ENCODE results near the gene GIMAP1. TPM values are rescaled to one million over a fixed set of nuclear protein-coding genes. Genes with fewer than 3 reads are reported as not detected.

GIMAP1 gene
- polyA plus RNA-seq, 1 donor = 2.2 TPM

DNA sequence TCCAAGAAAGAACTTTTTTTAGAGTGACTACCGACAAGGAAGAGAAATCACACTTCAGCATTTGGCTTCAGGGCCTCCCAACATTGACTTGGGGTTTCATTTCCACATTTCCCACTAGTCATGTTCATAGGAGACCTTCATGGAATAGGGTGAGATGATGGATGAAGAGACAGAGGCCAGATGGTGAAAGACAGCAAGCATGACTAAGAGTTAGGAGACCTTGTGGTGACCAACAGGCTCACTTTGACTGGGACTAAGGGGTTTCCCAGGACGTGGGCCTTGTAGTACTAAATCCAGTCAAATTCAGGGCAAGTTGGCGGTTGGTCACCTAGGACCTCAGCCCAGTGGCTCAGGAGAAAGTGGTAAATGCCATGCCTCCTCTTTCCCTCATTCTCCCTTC is 17.8 kb downstream of the GIMAP1 start:
- Histone ChIP-seq H3K4me1 (ENCODE audit: control insufficient read depth, insufficient read depth, low read length) (no peaks in the 10 kb centered on the region), H3K27me3 (ENCODE audit: control insufficient read depth, insufficient read depth, low read length) (peaks cover 18% of the 10 kb centered on the region), H3K36me3 (ENCODE audit: control insufficient read depth, insufficient read depth, low read length) (no peaks in the 10 kb centered on the region), H3K4me3 (ENCODE audit: low read length) (no peak overlapping the region), H3K27ac (ENCODE audit: low read length) (no peak overlapping the region), H3K9me3 (ENCODE audit: control insufficient read depth, low read depth, low read length) (no peaks in the 10 kb centered on the region)
- WGBS (ENCODE audit: insufficient coverage, low lambda C conversion rate) = no CpG with 5 or more reads among the region's 3 CpGs
- no peak for DNase-seq

DNA sequence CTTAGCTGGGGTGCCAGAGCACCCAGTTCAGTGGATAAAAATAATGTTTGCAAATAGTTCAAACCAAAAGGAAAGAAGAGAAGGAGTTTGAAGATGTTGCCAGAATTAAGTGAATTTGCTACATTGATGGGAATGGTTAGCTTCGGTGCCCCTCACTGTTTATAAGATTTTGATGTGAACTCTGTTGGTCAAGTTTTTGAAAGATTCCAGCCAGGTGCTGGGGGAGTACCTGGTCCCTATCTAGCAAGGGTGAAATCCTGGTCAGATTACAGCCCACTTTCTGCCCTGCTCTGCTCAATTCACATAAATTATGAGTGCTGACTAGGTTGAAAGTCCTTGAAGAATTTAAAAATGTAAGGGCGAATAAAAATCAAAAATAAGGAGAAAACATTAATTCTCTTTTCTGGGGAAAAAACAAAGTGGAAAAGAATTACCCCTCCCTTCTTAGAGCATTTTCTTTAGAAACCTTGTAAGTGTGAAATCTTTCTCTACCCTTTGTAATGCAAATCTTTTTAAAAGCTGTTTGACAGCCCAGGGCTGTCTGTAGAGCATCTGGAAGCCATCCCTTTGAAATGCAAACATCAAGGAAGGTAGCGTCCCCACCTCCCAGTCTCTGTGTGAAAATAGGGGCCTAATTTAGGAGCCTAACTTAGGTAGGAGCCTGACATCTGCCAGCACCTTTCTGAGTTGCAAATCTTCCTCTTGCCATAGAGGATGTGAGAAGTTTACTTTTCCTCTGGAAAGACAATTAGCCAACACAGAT is 19.4 kb downstream of the GIMAP1 start:
- H3K4me1 ChIP-seq (ENCODE audit: control insufficient read depth, insufficient read depth, low read length) = no peaks in the 10 kb centered on the region
- H3K27ac ChIP-seq (ENCODE audit: low read length) = no peak overlapping the region
- H3K9me3 ChIP-seq (ENCODE audit: control insufficient read depth, low read depth, low read length) = no peaks in the 10 kb centered on the region
- H3K4me3 ChIP-seq (ENCODE audit: low read length) = no peak overlapping the region
- no peaks in the 10 kb centered on the region for H3K36me3 ChIP-seq (ENCODE audit: control insufficient read depth, insufficient read depth, low read length)
- DNase-seq = no peak
- WGBS (ENCODE audit: insufficient coverage, low lambda C conversion rate) = 43% methylated on average over 1 of the region's 3 CpGs
- peaks cover 18% of the 10 kb centered on the region for H3K27me3 ChIP-seq (ENCODE audit: control insufficient read depth, insufficient read depth, low read length)

DNA sequence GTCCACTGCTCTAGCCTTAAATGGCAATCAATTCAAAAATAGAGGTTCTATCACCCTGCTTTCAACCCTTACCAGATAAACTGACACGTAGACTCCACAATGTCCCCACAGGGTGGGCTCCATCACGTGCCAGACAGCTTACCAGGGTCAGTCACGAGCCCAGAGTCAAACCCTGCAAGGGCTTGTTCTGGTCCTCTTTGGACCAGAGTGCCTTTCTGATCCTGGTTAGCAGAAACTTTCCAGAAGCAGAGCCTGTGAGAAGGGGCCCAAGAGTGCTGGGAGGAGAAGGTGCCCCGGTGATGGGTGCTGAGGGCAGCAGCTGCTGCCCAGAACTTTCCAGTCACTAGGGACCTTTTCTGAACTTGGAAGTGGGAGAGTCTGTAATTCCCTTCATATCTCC is 20.5 kb downstream of the GIMAP1 start:
- Histone ChIP-seq H3K4me1 (ENCODE audit: control insufficient read depth, insufficient read depth, low read length) (no peaks in the 10 kb centered on the region), H3K4me3 (ENCODE audit: low read length) (no peak overlapping the region), H3K36me3 (ENCODE audit: control insufficient read depth, insufficient read depth, low read length) (no peaks in the 10 kb centered on the region), H3K27me3 (ENCODE audit: control insufficient read depth, insufficient read depth, low read length) (peaks cover 21% of the 10 kb centered on the region), H3K27ac (ENCODE audit: low read length) (no peak overlapping the region), H3K9me3 (ENCODE audit: control insufficient read depth, low read depth, low read length) (no peaks in the 10 kb centered on the region)
- DNase-seq = no peak
- no CpG with 5 or more reads among the region's 4 CpGs for WGBS (ENCODE audit: insufficient coverage, low lambda C conversion rate)

DNA sequence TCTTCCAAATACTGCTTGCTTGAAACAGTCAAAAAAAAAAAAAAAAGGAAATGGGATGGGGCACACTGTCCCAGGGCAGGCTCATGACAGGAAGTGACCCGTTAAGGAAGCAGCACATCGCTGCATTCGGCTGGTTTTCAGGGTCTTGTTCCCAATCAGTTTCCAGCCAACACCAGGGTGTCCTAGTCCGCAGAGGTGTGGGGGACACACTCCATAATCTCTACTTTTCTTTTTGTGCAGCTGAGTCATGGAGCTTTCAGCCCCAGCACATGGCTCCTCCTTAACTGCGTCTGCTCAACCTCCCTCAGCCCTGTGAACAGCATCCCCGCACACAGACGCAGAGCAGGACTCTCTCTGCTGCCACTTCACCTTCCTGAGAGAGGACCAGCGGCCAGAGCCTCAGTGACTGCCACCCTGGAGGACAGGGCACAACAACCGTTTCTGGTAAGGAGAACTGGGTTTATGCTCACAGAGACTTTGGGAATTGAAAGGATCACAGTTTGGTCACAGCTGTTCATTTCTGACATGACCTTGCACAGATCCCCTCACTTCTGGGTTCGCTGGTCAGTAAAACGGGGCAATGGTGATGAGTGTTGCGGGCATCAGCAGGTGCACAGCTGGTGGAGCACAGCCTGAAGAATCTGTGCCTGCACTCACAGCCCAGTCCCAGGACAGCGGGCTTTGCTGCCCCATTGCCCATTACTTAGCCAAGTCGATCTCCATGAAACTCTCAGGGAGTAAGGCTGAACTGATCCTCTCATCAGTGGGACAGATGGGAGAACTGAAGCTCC is 21.0 kb downstream of the GIMAP1 start, which contains the start of gene GIMAP5:
Gene GIMAP5 (plus strand): TSS at position 154 of the 791 bp plus-strand sequence. CDS start 3,467 bp downstream, outside the sequence.
- WGBS (ENCODE audit: insufficient coverage, low lambda C conversion rate) = 80% methylated on average over 1 of the region's 14 CpGs
- H3K36me3 ChIP-seq (ENCODE audit: control insufficient read depth, insufficient read depth, low read length) = no peaks in the 10 kb centered on the region
- DNase-seq = no peak
- no peaks in the 10 kb centered on the region for H3K4me1 ChIP-seq (ENCODE audit: control insufficient read depth, insufficient read depth, low read length)
- no peak within 1 kb of the TSS for H3K27ac ChIP-seq (ENCODE audit: low read length)
- peaks cover 21% of the 10 kb centered on the region for H3K27me3 ChIP-seq (ENCODE audit: control insufficient read depth, insufficient read depth, low read length)
- peak within 1 kb of the TSS; percentile 32 for H3K4me3 ChIP-seq (ENCODE audit: low read length)
- H3K9me3 ChIP-seq (ENCODE audit: control insufficient read depth, low read depth, low read length) = no peaks in the 10 kb centered on the region

DNA sequence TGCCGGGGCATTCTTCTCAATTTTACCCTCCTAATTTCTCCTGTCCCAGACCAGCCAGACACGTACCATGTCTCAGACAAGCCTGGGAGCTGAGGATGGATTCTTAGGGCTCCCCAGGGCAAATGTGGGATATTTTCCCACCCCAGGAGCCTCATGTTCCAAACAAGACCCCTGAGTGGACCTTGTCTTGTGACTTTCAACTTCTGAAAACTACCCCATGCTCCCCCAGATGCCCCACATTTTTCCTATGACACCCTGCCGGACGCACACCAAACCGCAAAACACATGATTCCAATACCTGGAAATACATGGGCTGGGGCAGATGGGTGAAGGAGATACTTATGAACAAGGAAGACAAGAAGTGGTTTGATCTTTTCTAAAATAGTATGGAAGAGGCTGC is 21.7 kb downstream of the GIMAP1 start:
- no CpG with 5 or more reads among the region's 5 CpGs for WGBS (ENCODE audit: insufficient coverage, low lambda C conversion rate)

DNA sequence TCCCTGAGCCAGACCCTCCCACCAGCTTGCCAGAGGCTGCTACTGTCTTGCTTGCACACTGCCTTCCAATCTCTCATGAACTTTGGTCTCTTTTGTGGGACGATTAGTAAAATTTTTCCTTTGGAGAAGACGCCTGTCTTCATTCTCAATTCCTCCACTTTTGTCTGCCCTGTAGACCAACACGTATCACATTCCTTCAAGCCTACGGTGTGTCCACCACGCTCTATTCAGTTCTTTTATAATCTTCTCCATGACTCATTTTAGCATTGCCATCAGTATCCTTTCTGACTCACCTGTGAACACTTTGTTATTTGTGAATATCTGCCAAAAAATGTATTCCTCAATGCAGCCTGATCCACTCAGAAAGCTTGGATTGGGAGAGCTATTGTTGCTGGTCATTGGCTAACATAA is 22.2 kb downstream of the GIMAP1 start:
- WGBS (ENCODE audit: insufficient coverage, low lambda C conversion rate) = 90% methylated on average over 2 of the region's 5 CpGs
- no peaks in the 10 kb centered on the region for H3K4me1 ChIP-seq (ENCODE audit: control insufficient read depth, insufficient read depth, low read length)
- H3K27me3 ChIP-seq (ENCODE audit: control insufficient read depth, insufficient read depth, low read length) = peaks cover 16% of the 10 kb centered on the region
- H3K4me3 ChIP-seq (ENCODE audit: low read length) = peak overlapping the region; percentile 32
- no peaks in the 10 kb centered on the region for H3K9me3 ChIP-seq (ENCODE audit: control insufficient read depth, low read depth, low read length)
- H3K36me3 ChIP-seq (ENCODE audit: control insufficient read depth, insufficient read depth, low read length) = no peaks in the 10 kb centered on the region
- no peak overlapping the region for H3K27ac ChIP-seq (ENCODE audit: low read length)
- no peak for DNase-seq

More for the DNA sequence above, 21.7 kb downstream of the GIMAP1 start:
- H3K9me3 ChIP-seq (ENCODE audit: control insufficient read depth, low read depth, low read length) = no peaks in the 10 kb centered on the region
- H3K27ac ChIP-seq (ENCODE audit: low read length) = no peak overlapping the region
- H3K4me3 ChIP-seq (ENCODE audit: low read length) = peak overlapping the region; percentile 32
- H3K27me3 ChIP-seq (ENCODE audit: control insufficient read depth, insufficient read depth, low read length) = peaks cover 17% of the 10 kb centered on the region
- no peak for DNase-seq
- H3K36me3 ChIP-seq (ENCODE audit: control insufficient read depth, insufficient read depth, low read length) = no peaks in the 10 kb centered on the region
- no peaks in the 10 kb centered on the region for H3K4me1 ChIP-seq (ENCODE audit: control insufficient read depth, insufficient read depth, low read length)

DNA sequence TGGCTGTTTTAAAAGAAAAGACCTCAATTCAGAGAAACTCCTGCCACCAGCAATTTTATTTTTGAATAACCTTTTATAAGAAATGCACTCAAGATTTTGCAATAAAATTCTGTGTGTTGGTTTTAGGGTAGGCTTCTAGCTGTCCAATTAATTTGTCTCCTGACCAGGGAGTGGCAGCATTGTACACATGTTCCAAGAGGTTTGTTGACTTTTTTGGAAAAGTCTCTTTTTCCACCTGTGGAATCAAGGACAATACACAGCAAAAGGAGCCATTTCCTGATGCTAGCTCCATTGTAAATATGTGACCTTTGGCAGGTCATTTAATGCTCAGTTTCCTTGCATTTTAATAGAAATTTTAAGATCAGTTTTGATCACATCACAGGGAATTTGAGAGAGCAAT is 22.6 kb downstream of the GIMAP1 start:
- H3K36me3 ChIP-seq (ENCODE audit: control insufficient read depth, insufficient read depth, low read length) = no peaks in the 10 kb centered on the region
- no peaks in the 10 kb centered on the region for H3K4me1 ChIP-seq (ENCODE audit: control insufficient read depth, insufficient read depth, low read length)
- peaks cover 16% of the 10 kb centered on the region for H3K27me3 ChIP-seq (ENCODE audit: control insufficient read depth, insufficient read depth, low read length)
- DNase-seq = no peak
- no peak overlapping the region for H3K4me3 ChIP-seq (ENCODE audit: low read length)
- no peak overlapping the region for H3K27ac ChIP-seq (ENCODE audit: low read length)
- H3K9me3 ChIP-seq (ENCODE audit: control insufficient read depth, low read depth, low read length) = no peaks in the 10 kb centered on the region

DNA sequence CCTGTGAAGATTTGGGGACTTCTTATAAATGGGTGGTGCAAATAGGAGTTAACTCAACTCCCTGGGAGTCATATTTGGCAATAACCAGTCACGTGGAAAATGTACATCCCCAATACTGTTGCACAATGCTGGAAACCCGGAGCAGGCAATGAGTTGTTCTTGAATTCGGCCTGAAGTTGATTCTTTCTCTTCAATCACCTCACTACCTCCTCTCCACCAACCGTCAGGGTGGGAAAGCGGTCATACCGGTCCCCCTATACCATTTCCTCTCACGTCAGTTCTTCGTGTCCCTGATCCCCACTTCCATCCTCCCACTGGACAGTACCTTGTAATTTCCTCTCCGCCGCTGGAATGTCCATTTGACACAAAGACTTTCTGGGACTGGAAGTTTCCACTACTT is 23.6 kb downstream of the GIMAP1 start:
- H3K9me3 ChIP-seq (ENCODE audit: control insufficient read depth, low read depth, low read length) = no peaks in the 10 kb centered on the region
- DNase-seq = no peak
- peaks cover 16% of the 10 kb centered on the region for H3K27me3 ChIP-seq (ENCODE audit: control insufficient read depth, insufficient read depth, low read length)
- no peaks in the 10 kb centered on the region for H3K36me3 ChIP-seq (ENCODE audit: control insufficient read depth, insufficient read depth, low read length)
- 100% methylated on average over 2 of the region's 10 CpGs for WGBS (ENCODE audit: insufficient coverage, low lambda C conversion rate)
- H3K4me3 ChIP-seq (ENCODE audit: low read length) = no peak overlapping the region
- no peaks in the 10 kb centered on the region for H3K4me1 ChIP-seq (ENCODE audit: control insufficient read depth, insufficient read depth, low read length)
- H3K27ac ChIP-seq (ENCODE audit: low read length) = no peak overlapping the region

DNA sequence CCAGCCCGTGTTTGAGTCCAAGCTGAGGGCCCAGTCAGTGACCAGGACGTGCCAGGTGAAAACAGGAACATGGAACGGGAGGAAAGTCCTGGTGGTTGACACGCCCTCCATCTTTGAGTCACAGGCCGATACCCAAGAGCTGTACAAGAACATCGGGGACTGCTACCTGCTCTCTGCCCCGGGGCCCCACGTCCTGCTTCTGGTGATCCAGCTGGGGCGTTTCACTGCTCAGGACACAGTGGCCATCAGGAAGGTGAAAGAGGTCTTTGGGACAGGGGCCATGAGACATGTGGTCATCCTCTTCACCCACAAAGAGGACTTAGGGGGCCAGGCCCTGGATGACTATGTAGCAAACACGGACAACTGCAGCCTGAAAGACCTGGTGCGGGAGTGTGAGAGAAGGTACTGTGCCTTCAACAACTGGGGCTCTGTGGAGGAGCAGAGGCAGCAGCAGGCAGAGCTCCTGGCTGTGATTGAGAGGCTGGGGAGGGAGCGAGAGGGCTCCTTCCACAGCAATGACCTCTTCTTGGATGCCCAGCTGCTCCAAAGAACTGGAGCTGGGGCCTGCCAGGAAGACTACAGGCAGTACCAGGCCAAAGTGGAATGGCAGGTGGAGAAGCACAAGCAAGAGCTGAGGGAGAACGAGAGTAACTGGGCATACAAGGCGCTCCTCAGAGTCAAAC is 26.0 kb downstream of the GIMAP1 start:
- H3K27ac ChIP-seq (ENCODE audit: low read length) = no peak overlapping the region
- no peaks in the 10 kb centered on the region for H3K9me3 ChIP-seq (ENCODE audit: control insufficient read depth, low read depth, low read length)
- H3K4me3 ChIP-seq (ENCODE audit: low read length) = no peak overlapping the region
- peaks cover 13% of the 10 kb centered on the region for H3K27me3 ChIP-seq (ENCODE audit: control insufficient read depth, insufficient read depth, low read length)
- 80% methylated on average over 1 of the region's 14 CpGs for whole genome bisulfite sequencing (ENCODE audit: insufficient coverage, low lambda C conversion rate)
- no peaks in the 10 kb centered on the region for H3K4me1 ChIP-seq (ENCODE audit: control insufficient read depth, insufficient read depth, low read length)
- no peaks in the 10 kb centered on the region for H3K36me3 ChIP-seq (ENCODE audit: control insufficient read depth, insufficient read depth, low read length)
- DNase-seq = no peak

DNA sequence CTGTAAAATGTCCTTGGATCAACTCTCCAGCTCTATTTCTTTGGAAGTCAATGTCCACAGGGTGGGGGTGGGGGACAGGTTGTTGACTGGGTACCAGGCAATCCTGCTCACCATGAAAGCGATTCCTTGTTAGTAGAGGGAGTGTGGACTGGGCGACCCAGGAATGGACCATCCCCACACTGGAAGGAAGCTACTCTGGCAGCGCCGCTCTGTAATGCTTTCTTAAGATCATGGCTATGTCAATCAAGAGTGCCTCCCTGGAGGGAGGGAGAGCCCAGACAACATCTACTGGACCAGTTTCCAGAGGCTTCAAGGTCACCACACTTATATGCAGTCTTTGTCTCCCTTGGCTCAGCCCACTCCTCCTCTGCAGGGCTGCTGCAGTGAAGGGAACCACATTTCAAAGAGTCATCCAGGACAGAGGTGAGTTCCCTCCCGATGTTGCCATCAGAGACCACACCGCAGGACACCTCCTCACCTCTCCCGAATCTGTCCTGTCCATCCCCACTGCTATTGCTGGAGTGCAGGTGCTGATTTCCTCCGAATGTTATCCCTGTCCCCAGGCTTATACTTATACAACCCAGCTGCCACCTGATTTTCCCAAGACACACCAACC is 27.7 kb downstream of the GIMAP1 start:
- Histone ChIP-seq H3K27me3 (ENCODE audit: control insufficient read depth, insufficient read depth, low read length) (peaks cover 5% of the 10 kb centered on the region), H3K27ac (ENCODE audit: low read length) (no peak overlapping the region), H3K36me3 (ENCODE audit: control insufficient read depth, insufficient read depth, low read length) (no peaks in the 10 kb centered on the region), H3K4me3 (ENCODE audit: low read length) (no peak overlapping the region), H3K4me1 (ENCODE audit: control insufficient read depth, insufficient read depth, low read length) (no peaks in the 10 kb centered on the region), H3K9me3 (ENCODE audit: control insufficient read depth, low read depth, low read length) (no peaks in the 10 kb centered on the region)
- WGBS (ENCODE audit: insufficient coverage, low lambda C conversion rate) = no CpG with 5 or more reads among the region's 8 CpGs
- DNase-seq = no peak

Data from large intestine (tissue), 3 donors.